PFSK-1 (cell line): ENCODE data around the gene TNNC1.

Experiments used
- FOXP2 ChIP-seq: optimal IDR thresholded peaks from 2 replicates; pipeline ENCODE3; 2011; ENCODE audit warnings: borderline replicate concordance, control low read depth, inconsistent platforms; ENCODE audit not compliant: insufficient read depth; ENCODE audit errors: extremely low read length, extremely low read depth
- POLR2AphosphoS5 ChIP-seq: IDR thresholded peaks from 2 replicates; pipeline ENCODE4 v1.6.1; 2012; ENCODE audit warnings: low read depth, mild to moderate bottlenecking, control low read depth, low read length, moderate library complexity
- SIN3A ChIP-seq: IDR thresholded peaks from 2 replicates; pipeline ENCODE4 v1.6.1; 2012; ENCODE audit warnings: mild to moderate bottlenecking, low read length, moderate library complexity, borderline replicate concordance; ENCODE audit not compliant: insufficient read depth
- TAF1 ChIP-seq: IDR thresholded peaks from 2 replicates; pipeline ENCODE4 v1.6.1; 2012; ENCODE audit warnings: low read length, control low read depth, borderline replicate concordance; ENCODE audit not compliant: insufficient read depth
- TF ChIP-seq, protein P1 (sequence below), 2 experiments: IDR thresholded peaks; 2 replicates each; pipeline versions ENCODE4 v1.6.1 to v1.8.0; 2011 to 2012; ENCODE audit warnings: low read depth in 2 of 2, low read length in 2 of 2, control low read depth in 1 of 2, inconsistent platforms in 1 of 2, mild to moderate bottlenecking in 1 of 2, moderate library complexity in 1 of 2; ENCODE audit not compliant: insufficient read depth in 1 of 2

DNA sequence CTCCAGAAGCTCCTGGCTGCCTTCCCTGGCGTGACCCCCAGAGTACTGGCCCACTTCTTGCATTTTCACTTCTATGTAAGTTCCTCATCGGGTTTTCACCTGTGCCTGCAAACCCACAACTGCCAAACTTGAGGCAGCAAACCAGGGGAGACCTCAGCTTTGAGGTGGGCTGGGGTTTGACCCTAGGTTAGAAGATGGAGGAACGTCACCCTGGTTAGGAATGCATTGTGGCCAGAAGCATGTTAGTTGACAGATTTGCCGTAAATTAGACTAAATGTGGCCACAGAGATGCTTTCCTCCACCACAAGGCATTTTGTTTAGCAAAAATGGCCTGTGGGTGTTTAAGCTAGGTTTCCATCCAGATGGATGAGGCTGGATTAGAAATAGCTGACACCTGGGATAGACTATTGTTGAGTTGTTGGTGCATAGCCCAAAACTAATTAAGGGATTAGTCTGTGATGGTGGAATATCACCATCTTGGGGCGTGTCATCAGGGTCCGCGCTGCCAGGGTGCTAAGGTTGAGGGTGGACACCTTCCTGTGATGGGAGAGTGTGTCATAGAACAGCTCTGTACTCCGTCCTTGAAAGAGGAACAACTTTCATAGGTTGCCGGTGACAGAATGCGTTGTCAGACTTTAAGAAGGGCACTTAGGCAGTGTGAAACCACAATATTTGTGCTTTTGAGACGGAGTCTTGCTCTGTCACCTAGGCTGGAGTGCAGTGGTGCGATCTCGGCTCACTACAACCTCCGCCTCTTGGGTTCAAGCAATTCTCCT lies 5.1 kb upstream of the TNNC1 start:
- TF ChIP-seq, protein P1, sequence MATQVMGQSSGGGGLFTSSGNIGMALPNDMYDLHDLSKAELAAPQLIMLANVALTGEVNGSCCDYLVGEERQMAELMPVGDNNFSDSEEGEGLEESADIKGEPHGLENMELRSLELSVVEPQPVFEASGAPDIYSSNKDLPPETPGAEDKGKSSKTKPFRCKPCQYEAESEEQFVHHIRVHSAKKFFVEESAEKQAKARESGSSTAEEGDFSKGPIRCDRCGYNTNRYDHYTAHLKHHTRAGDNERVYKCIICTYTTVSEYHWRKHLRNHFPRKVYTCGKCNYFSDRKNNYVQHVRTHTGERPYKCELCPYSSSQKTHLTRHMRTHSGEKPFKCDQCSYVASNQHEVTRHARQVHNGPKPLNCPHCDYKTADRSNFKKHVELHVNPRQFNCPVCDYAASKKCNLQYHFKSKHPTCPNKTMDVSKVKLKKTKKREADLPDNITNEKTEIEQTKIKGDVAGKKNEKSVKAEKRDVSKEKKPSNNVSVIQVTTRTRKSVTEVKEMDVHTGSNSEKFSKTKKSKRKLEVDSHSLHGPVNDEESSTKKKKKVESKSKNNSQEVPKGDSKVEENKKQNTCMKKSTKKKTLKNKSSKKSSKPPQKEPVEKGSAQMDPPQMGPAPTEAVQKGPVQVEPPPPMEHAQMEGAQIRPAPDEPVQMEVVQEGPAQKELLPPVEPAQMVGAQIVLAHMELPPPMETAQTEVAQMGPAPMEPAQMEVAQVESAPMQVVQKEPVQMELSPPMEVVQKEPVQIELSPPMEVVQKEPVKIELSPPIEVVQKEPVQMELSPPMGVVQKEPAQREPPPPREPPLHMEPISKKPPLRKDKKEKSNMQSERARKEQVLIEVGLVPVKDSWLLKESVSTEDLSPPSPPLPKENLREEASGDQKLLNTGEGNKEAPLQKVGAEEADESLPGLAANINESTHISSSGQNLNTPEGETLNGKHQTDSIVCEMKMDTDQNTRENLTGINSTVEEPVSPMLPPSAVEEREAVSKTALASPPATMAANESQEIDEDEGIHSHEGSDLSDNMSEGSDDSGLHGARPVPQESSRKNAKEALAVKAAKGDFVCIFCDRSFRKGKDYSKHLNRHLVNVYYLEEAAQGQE (IDR thresholded peaks at IDR 0.05; ENCODE audit: insufficient read depth in 1 of 2, low read depth in 2 of 2, low read length in 2 of 2), result no peak
- TF ChIP-seq TAF1 (no peak), POLR2AphosphoS5 (no peak), SIN3A (no peak), FOXP2 (no peak)
